DOHH2 (cell line): ENCODE data around the gene GAS2L2.
A peak's percentile ranks its signal among the peaks of the same experiment; 100 is the strongest.

Source experiments
- H3F3A ChIP-seq: fragments of 200-600 bp; sonication (generic), shearing (Covaris generic); 2 replicates; pipeline ENCODE4 v1.6.0; 2016; ENCODE audit warnings: antibody characterized with exemption, mild to moderate bottlenecking; ENCODE audit not compliant: control insufficient read depth, insufficient read depth
- H3K27ac ChIP-seq: fragments of 200-600 bp; sonication (generic); 2 replicates; pipeline ENCODE4 v1.5.1; 2014; ENCODE audit warnings: low read depth, mild to moderate bottlenecking, low read length, moderate library complexity
- H3K27me3 ChIP-seq: fragments of 200-600 bp; sonication (generic); 2 replicates; pipeline ENCODE4 v1.6.1; 2014; ENCODE audit warnings: mild to moderate bottlenecking, low read length, mixed read lengths; ENCODE audit not compliant: control insufficient read depth
- H3K36me3 ChIP-seq: fragments of 200-600 bp; sonication (generic); 2 replicates; pipeline ENCODE4 v1.6.1; 2014; ENCODE audit warnings: mild to moderate bottlenecking, low read length, moderate library complexity, mixed read lengths; ENCODE audit not compliant: control insufficient read depth
- H3K4me1 ChIP-seq: fragments of 200-600 bp; sonication (generic); 2 replicates; pipeline ENCODE4 v1.6.1; 2014; ENCODE audit warnings: mild to moderate bottlenecking, low read length, mixed read lengths; ENCODE audit not compliant: control insufficient read depth
- H3K4me2 ChIP-seq: fragments of 200-600 bp; sonication (generic); 2 replicates; pipeline ENCODE4 v1.6.0; 2014; ENCODE audit warnings: mild to moderate bottlenecking, low read length, moderate library complexity
- H3K4me3 ChIP-seq: fragments of 200-600 bp; sonication (generic); 2 replicates; pipeline ENCODE4 v1.5.1; 2014; ENCODE audit warnings: mild to moderate bottlenecking, low read length, mixed read lengths
- H3K79me2 ChIP-seq: fragments of 200-600 bp; sonication (generic); 2 replicates; pipeline ENCODE4 v1.6.1; 2014; ENCODE audit warnings: mild to moderate bottlenecking, low read length, mixed read lengths; ENCODE audit not compliant: control insufficient read depth
- H3K9me2 ChIP-seq: fragments of 200-600 bp; sonication (generic); replicated peaks from 2 replicates; pipeline ENCODE4 v1.6.1; 2014; ENCODE audit warnings: mild to moderate bottlenecking, low read length, mixed read lengths; ENCODE audit not compliant: control insufficient read depth
- H3K9me3 ChIP-seq: fragments of 200-600 bp; sonication (generic); 2 replicates; pipeline ENCODE4 v1.6.1; 2014; ENCODE audit warnings: antibody characterized with exemption, low read length, mixed read lengths; ENCODE audit not compliant: control insufficient read depth, insufficient read depth
- H4K20me1 ChIP-seq: fragments of 200-600 bp; sonication (generic); 2 replicates; pipeline ENCODE4 v1.6.0; 2014; ENCODE audit warnings: low read depth, mild to moderate bottlenecking, antibody characterized with exemption, low read length, moderate library complexity; ENCODE audit not compliant: control insufficient read depth, insufficient read depth
- CTCF ChIP-seq: fragments of 200-600 bp; sonication (generic); IDR thresholded peaks from one replicate; pipeline ENCODE4 v1.5.1; 2014; ENCODE audit warnings: antibody characterized with exemption, mild to moderate bottlenecking, low read depth, low read length; ENCODE audit not compliant: poor library complexity, severe bottlenecking
- EZH2phosphoT487 ChIP-seq: fragments of 200-600 bp; sonication (generic); IDR thresholded peaks from 2 replicates; pipeline ENCODE4 v1.6.1; 2017; ENCODE audit warnings: borderline replicate concordance, mild to moderate bottlenecking, antibody characterized with exemption, low read length, moderate library complexity, mixed read lengths

GAS2L2 gene

DNA sequence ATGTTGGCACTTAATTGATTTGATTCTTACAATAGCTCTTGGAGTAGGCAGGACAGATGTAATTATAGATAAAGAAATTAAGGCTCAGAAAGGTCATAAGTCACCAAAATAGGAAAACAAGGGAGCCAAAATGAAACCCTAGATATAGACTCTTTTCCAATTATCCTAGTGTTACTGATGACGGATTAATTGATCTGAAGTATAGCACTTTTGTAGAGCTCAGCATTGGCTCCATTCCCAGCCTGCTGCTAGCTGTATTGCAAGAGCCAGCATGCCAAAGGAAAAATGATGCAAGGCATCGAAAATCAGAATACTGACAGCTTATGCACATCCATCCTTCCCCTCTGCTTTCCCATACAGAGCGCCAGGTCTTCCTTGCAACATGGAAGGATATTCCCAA, 43.2 kb downstream of the GAS2L2 start:
- H3K9me3 ChIP-seq = no peaks in the 10 kb centered on the region
- no peak overlapping the region for H3K4me3 ChIP-seq
- TF ChIP-seq CTCF (no peak), EZH2phosphoT487 (no peak)
- no peaks in the 10 kb centered on the region for H3K9me2 ChIP-seq
- H3K27ac ChIP-seq = no peak overlapping the region
- H4K20me1 ChIP-seq = no peaks in the 10 kb centered on the region
- H3F3A ChIP-seq = 0 out of 2 replicates have a peak, but pooled peaks cover 4% of the 10 kb centered on the region
- peaks cover 27% of the 10 kb centered on the region for H3K4me1 ChIP-seq
- H3K27me3 ChIP-seq = no peaks in the 10 kb centered on the region
- peaks cover 28% of the 10 kb centered on the region for H3K36me3 ChIP-seq
- H3K79me2 ChIP-seq = no peaks in the 10 kb centered on the region
- H3K4me2 ChIP-seq = no peak overlapping the region

- no peaks in the 10 kb centered on the region for H3K9me3 ChIP-seq
- H3K27ac ChIP-seq = peak overlapping the region; percentile 43
- 0 out of 2 replicates have a peak, but pooled peaks cover 4% of the 10 kb centered on the region for H3F3A ChIP-seq
- no peaks in the 10 kb centered on the region for H3K79me2 ChIP-seq
- peak overlapping the region; percentile 66 for H3K4me2 ChIP-seq
- TF ChIP-seq EZH2phosphoT487 = no peak
- H3K4me1 ChIP-seq = peaks cover 27% of the 10 kb centered on the region
- H3K9me2 ChIP-seq = no peaks in the 10 kb centered on the region
- H4K20me1 ChIP-seq = no peaks in the 10 kb centered on the region; the same call in 1 of the 2 replicates
- no peaks in the 10 kb centered on the region for H3K27me3 ChIP-seq
- peak overlapping the region; percentile 40 for H3K4me3 ChIP-seq
- peaks cover 27% of the 10 kb centered on the region for H3K36me3 ChIP-seq
Measured at GRCh38 chr17:35708951-35709350, 44.1 kb downstream of the GAS2L2 start.

GRCh38 chr17:35708149-35708548, 44.9 kb downstream of the GAS2L2 start:
- Histone ChIP-seq H3K36me3 (peaks cover 23% of the 10 kb centered on the region), H3K4me2 (peak overlapping the region; percentile 21), H3K4me3 (no peak overlapping the region), H4K20me1 (no peaks in the 10 kb centered on the region; the same call in 1 of the 2 replicates), H3K4me1 (peaks cover 25% of the 10 kb centered on the region), H3K27me3 (no peaks in the 10 kb centered on the region), H3K9me3 (no peaks in the 10 kb centered on the region), H3F3A (0 out of 2 replicates have a peak, but pooled peaks cover 4% of the 10 kb centered on the region), H3K79me2 (no peaks in the 10 kb centered on the region), H3K9me2 (no peaks in the 10 kb centered on the region), H3K27ac (no peak overlapping the region)
- TF ChIP-seq CTCF = no peak

- Histone ChIP-seq H3K4me1 (peaks cover 23% of the 10 kb centered on the region), H3F3A (0 out of 2 replicates have a peak, but pooled peaks cover 4% of the 10 kb centered on the region), H3K9me3 (no peaks in the 10 kb centered on the region), H3K9me2 (no peaks in the 10 kb centered on the region), H3K27me3 (no peaks in the 10 kb centered on the region), H4K20me1 (no peaks in the 10 kb centered on the region; the same call in 1 of the 2 replicates), H3K4me3 (no peak overlapping the region), H3K79me2 (no peaks in the 10 kb centered on the region), H3K27ac (no peak overlapping the region), H3K36me3 (peaks cover 16% of the 10 kb centered on the region), H3K4me2 (no peak overlapping the region)
- TF ChIP-seq CTCF (no peak), EZH2phosphoT487 (no peak)
Measured at GRCh38 chr17:35705705-35706104, 47.3 kb downstream of the GAS2L2 start.
